MV-4-11 (cell line): Measurements from ENCODE around the gene GPR108.
"Not testable (repeated sequence)": the region's sequence is repeated elsewhere in the genome, so short reads cannot be mapped to it uniquely, and the experiment has no call there.

Experiments
- DNase-seq: peaks from one replicate; lab custom pipeline; 2025; lab: John Stamatoyannopoulos, UW

The GPR108 gene

GRCh38 chr19:6720369-6721137, 16.8 kb downstream of the GPR108 start, which contains the start of gene C3:
TSS of gene C3 (minus strand) at chr19:6720650. CDS start at chr19:6720589, 61 bp downstream.
- peak; percentile 67 for DNase-seq

GRCh38 chr19:6719992-6720368, 17.4 kb downstream of the GPR108 start:
- DNase-seq: no peak

- no peak for DNase-seq
These were observed 17.9 kb downstream of the GPR108 start for GRCh38 chr19:6719540-6719861.

GRCh38 chr19:6718741-6719539, 18.4 kb downstream of the GPR108 start:
- DNase-seq: peak; percentile 34

GRCh38 chr19:6718111-6718740, 19.2 kb downstream of the GPR108 start:
- DNase-seq: no peak

GRCh38 chr19:6717441-6717971, 19.9 kb downstream of the GPR108 start:
- no peak for DNase-seq

- DNase-seq: no peak
These were observed 20.3 kb downstream of the GPR108 start for GRCh38 chr19:6717036-6717435.

GRCh38 chr19:6716610-6716970, 20.8 kb downstream of the GPR108 start:
- DNase-seq: no peak

GRCh38 chr19:6714749-6715555, 22.4 kb downstream of the GPR108 start:
- DNase-seq: no peak

- no peak for DNase-seq
These were observed 23.3 kb downstream of the GPR108 start for GRCh38 chr19:6713773-6714692.

GRCh38 chr19:6712692-6713670, 24.4 kb downstream of the GPR108 start:
- DNase-seq: no peak

GRCh38 chr19:6712231-6712630, 25.1 kb downstream of the GPR108 start:
- no peak for DNase-seq

GRCh38 chr19:6711605-6712004, 25.8 kb downstream of the GPR108 start:
- no peak for DNase-seq

GRCh38 chr19:6711078-6711361, 26.4 kb downstream of the GPR108 start:
- DNase-seq: no peak

GRCh38 chr19:6710273-6711077, 26.9 kb downstream of the GPR108 start:
- DNase-seq: no peak

GRCh38 chr19:6709549-6709948, 27.8 kb downstream of the GPR108 start:
- DNase-seq: no peak

- DNase-seq: not testable (repeated sequence)
These were observed 28.5 kb downstream of the GPR108 start for GRCh38 chr19:6708913-6709312.

GRCh38 chr19:6708346-6708745, 29.0 kb downstream of the GPR108 start:
- no peak for DNase-seq

- DNase-seq: no peak
These were observed 29.7 kb downstream of the GPR108 start for GRCh38 chr19:6707658-6708018.
